GM19193 (cell line): ENCODE data around the gene PVRIG.
"Not testable (repeated sequence)": the region's sequence is repeated elsewhere in the genome, so short reads cannot be mapped to it uniquely, and the experiment has no call there.

Experiments
- POLR2A ChIP-seq: IDR thresholded peaks from 4 replicates; pipeline ENCODE4 v1.6.1; 2011; ENCODE audit not compliant: insufficient read depth, insufficient read length; ENCODE audit errors: extremely low read depth

The PVRIG gene

DNA sequence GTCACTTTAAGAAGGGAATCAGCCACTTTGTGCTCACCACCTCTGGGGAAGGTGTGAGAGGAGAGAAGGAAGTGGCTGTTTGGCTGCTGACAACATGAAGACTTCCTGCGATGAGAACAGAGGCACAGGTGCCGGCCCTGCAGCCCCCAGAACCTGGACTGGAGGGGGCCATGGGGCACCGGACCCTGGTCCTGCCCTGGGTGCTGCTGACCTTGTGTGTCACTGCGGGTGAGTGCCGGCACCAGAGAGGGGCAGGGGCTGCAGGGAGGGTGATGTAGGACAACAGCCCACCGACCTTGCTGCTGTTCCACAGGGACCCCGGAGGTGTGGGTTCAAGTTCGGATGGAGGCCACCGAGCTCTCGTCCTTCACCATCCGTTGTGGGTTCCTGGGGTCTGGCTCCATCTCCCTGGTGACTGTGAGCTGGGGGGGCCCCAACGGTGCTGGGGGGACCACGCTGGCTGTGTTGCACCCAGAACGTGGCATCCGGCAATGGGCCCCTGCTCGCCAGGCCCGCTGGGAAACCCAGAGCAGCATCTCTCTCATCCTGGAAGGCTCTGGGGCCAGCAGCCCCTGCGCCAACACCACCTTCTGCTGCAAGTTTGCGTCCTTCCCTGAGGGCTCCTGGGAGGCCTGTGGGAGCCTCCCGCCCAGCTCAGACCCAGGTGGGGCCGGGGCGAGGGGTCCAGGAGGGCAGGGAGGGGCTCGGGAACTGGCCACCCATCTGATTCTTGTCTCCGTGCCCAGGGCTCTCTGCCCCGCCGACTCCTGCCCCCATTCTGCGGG is at the start of gene PVRIG:
TSS of gene PVRIG (plus strand) at position 149 of the 785 bp plus-strand sequence. CDS start at position 171, 22 bp downstream.
- not testable (repeated sequence) for TF ChIP-seq POLR2A

DNA sequence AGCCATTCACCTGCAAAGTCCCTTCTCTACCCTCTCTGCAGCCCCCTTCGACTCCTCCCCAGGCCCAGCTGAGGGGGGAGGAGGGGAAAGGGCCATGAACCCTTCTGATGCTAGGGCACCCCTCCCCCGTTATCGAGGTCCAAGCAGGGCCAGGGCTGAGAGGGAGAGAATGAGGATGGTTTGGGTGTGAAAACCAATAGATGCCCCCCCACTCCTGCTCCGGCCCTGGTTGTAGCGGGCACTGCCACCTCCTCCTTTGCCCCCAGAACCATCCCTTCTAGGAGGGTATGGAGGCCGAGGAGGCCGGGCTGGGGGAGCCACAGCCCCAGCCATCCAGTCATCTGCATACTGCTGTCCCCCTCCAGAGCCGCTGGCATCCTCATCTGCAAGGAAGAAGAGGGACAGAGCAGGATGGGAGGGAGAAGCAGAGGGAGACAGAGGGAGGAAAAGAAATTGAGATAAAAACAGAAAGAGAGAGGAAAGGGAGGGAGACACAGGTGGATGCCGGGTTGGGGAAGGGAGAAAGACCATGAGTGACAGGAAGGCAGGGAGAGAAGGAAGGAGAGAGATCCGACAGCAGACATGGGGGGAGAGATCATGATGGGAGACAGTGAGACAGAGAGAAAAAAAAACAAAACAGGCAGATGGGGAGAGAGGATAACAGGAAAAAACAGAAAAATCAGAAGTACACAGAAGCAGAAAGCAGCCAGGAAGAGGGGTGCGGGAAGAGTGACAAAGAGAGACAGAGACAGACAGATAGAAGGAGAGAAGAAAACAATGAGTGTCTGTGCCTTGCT is 49.5 kb upstream of the PVRIG start:
- no peak for TF ChIP-seq POLR2A

DNA sequence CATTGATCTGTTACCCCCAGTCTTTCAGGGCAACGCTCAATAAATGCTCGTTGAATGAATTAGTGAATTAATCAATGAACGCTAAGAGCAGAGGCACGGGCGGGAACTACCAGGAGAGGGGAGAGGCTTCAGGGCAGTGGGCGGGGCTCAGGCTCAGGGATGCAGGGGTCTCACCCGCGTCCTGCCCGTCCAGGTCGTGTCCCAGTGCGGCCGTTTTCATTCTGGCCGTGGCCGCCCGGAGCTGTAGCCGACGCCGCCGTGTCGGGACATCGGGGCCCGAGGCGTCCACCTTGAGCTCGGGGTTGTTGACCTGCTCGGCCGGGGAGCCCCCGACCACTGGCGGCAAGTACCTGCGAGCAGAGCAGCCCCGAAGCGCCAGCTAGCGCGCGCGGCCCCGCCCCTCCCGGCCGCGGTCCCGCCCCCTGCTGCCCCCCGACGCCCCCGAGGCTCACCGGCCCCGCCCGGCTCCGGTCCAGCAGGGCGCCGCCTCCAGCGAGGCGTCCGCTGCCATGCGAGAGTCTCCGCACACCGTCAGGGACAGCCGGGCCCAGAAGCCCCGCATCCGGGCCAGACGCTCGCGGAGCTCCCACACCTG is 48.6 kb upstream of the PVRIG start:
- TF ChIP-seq POLR2A, result no peak

DNA sequence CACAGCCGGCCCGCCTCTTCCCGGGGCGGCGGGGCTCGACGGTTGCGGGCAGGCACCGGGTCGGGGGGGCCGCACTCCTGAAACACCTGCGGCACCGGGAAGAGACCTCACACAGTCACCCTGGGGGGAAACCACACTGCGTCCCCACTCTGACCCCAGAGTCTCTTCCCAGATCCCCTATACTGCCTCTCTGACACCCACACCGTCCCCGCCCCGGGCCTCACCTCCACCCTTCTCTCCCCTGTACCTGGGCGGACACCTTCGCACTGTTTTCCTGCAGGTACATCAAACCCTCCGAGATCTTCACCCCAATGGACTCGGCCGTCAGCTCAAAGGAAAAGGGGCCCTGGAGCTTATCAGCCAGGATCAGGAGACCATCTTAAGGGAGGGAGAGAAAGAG is 47.9 kb upstream of the PVRIG start:
- no peak for TF ChIP-seq POLR2A

DNA sequence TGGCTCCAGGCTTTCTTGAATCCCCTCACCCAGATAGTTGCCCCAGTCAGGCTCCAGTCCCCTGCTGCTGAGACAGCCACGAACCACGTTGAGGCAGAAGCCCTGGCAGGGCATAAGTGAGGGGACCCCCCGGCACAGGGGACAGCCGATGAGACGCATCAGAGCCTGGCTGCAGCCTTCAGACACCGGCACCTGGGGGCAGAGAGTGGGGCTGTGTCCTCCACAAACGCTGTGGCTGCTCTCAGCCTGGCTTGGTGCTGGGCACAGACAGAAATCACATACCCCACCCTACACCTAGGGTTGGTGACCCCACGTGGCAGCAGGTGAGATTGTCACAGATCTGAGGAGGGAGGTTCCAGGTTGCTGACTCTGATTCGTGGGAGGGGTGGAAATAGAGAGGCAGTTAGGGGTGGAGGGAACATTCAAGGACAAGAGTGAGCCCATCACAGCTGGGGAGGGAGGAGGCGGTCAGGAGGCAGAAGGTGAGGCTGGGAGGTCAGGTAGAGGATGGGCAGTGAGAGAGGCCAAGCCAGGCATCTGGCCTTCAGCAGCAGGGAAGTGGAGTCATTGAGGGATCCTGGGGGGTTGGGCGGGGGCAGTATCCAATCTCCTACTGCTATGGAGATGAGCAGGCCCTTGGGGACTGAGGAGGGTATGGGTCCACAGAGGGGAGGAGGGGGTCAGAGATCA is 45.8 kb upstream of the PVRIG start:
- no peak for TF ChIP-seq POLR2A

DNA sequence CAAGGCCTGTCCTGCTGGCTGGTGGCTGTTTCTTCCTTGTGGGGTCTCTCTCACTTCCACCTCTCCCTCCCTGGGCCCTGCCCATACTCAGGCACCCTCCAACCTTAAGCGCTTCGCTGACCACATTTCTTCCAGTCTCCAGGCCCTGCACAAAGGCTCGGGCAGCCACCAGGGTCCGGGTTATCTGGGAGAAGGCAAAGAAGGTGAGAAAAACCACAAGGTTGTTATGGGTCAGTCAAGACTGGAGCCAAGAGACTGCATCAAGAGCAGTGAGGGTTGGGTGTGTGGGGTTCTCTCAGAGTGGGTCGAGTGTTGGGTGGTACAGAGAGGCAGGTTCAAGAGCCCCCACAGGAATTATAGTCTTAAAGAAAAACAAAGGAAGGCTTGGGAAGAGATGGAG is 45.2 kb upstream of the PVRIG start:
- TF ChIP-seq POLR2A, result no peak

DNA sequence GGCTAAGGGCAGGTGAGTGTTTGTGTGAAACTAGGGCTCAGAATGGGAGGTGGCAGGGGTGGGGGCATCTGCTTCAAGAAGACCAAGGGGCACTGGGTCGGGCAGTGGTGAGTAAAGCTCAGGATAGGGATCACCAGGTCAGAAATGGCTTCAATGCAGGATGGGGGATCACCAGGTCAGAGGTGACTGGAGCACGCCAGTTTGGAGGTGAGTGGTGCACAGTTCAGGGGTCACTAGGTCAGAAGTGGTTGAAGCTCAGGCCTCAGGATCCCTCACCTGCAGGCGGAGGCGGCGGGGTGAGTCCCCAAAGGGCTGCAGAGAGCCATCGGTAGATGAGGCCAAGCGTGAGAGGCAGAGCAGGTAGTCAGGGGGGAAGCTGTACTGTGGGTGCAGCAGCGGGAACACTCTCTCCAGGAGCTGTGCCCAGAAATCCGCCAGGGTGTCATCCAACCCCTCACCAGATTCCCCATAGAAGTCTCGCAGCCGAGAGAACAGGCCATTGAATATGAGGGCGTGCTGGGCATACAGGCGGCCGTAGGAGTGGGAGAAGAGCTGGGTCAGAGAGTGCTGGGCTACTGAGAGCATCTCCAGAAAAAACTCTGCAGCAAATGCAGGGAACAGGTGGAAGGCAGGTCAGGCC is 44.3 kb upstream of the PVRIG start:
- TF ChIP-seq POLR2A, result no peak

DNA sequence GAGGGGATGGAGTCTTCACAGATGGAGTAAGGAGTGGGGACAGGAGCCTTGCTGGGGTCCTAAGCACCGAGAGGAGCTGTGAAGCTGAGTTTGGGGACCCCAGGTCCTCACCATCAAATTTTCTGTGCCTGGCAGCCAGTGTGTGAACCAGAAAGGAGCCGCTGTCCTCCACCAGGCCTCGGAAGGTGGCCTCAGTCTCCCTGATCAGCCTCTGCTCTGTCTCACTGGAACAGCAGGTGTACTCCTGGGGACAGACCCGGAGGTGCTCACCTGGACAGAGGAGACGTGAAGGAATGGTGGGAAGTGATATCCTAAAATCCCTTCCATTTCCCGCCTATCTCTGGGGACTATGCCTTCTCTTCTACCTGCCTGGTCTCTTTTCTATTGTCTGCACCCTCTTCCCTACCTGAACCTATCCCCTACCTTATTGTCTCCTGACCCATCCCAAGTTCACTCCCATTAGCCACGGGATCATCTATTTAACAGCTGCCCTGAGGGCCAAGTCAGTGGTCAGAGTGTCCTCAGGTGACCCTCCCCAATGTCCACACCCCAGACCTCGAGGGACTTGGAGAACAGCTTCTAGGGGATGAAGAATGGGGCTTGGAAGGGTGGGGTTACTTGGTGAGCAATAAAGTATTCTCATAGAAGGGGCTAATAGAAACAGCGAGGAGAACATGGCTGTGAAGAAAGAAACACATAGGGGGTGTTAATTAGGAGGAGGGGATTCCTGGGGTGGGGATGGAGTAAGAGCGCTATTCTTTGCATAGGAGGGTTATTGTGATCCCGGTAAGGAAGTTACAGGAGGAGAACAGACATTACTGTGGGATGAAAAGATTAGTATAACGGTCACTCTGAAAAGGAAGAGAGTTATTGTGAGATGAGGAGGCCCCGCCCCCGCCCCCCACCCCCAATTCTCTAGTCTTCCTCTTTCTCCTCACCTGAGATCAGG is 43.4 kb upstream of the PVRIG start:
- no peak for TF ChIP-seq POLR2A

DNA sequence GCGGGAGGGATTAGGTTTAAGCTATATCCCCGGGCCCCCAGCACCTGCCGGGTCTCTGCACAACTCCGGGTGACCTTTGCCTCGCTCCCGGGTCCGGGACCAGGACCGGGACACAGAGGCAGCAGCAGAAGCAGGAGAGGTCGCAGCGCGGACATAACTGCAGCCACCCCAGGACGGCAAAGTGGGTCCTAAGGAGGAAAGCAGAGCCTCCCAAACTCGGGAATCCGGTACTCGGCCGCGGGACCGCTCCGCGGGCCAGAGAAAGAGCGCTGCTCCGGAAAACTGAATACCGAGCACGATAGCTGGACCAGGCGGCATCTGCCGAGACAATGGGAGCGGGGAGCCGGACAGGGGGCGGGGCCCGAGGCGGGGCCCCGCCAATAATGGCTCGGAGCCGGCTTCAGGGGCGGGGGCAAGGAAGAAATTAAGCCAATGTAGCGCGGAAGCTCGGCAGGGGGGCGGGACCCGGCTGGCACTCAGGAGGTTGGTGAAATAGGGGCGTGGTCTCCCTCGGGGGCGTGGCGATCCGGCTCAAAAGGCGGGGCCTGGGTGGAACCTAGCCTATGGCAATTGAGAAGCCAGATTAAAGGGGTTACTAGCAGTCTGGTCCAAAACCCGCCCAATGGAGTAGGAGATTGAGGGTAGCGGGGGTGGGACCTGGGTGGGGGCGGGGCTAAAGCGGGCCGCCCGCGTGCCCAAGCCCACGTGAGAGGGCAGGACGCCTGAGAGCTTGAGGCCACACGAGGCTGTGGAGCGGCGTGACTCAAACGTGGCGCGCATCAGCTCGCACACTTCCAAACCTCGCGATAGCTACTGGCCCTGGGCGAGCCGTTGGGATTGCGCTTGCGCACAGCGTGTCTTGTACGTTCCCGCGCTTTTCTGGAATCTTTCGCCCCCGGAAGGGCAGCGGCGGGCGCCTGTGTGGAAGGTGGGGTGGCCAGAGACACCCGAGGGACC is 42.4 kb upstream of the PVRIG start, which contains the start of the genes GPC2 and STAG3:
TSS of gene GPC2 (minus strand) at position 337 of the 957 bp plus-strand sequence. CDS start at position 155, 182 bp downstream.
TSS of gene STAG3 (plus strand) at position 874 of the 957 bp plus-strand sequence. CDS start 2,639 bp downstream, outside the sequence.
- peak; percentile 42 for TF ChIP-seq POLR2A

DNA sequence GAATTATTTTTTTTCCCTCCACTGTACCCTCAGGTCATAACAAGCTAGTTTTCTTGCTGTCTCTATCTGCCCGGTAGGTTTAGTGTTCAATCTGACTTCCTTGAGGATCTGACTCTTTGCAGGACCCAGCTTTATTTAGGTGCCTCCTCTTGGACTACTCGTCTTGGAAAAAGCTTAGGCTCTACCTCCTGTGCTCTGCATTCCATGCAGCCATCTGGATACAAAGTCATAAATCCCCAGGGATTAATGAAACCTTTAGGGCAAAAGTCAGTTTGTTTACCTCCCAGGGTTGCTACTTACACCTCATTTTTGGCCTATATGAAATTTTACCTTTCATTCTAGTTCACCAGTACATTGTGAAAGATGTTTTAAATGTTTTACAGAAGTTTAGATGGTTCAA is 34.0 kb upstream of the PVRIG start:
- TF ChIP-seq POLR2A, result no peak

DNA sequence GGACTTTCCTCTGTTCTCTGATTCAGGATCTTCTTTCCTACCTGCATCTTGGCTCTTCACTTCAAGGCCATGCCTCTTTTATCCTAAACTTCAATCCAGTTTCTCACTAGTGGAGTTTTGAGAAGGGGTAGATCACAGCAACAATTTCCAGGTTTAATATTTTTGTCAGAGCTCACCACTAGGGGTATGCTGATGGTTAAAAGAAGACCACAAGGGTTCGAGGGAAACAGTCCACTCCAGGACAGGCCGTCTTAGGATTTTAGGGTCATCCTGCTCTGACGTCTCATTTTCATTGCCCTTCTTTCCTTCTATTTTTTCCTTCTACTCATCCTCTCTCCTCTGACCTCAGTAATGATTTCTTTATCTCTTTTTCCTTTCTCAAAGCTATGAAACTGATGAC is 30.7 kb upstream of the PVRIG start:
- TF ChIP-seq POLR2A, result no peak

DNA sequence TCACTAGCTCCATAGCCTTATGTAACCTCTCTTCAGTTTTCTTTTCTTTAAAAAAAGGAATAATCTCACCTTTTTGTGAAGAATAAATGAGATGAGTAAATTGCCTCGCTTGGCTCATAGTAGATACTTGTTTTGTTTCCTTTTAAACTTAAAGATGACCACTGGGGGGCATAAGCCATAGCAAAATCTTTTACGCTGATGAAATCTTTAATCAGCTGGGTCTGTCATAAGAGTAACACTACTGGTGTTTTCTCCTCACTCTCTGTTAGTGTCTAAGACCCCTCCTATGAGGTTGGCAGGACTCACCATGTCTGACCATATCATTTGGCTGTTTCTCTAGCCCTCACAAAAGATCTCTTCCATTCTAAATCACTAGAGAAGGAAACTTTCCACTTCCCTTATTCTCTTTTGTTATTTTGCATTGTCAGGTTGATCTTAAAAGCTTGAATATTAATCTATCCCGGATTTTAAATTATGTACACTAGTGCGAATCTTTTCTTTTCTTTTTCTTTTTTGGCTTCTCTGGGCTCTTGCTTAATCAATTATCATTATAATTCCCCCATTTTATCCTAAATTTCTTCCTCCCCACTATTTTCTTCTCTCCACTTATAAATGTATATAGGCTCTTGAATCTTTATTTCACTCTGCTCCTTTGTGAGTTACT is 29.6 kb upstream of the PVRIG start:
- TF ChIP-seq POLR2A, result no peak
